PC-3 (cell line): ENCODE data around the gene AP1M1.

Source experiments
- CTCF ChIP-seq: fragments of 300-600 bp; sonication (generic); conservative IDR thresholded peaks from 2 replicates; pipeline ENCODE4 v1.5.1; 2017; ENCODE audit warnings: antibody characterized with exemption, low read depth, mild to moderate bottlenecking, low read length
- EZH2 ChIP-seq: fragments of 300-600 bp; sonication (generic); IDR thresholded peaks from one replicate; pipeline ENCODE4 v1.6.1; 2017; ENCODE audit warnings: antibody characterized with exemption, mild to moderate bottlenecking, low read length; ENCODE audit not compliant: unreplicated experiment

GRCh38 chr19:16199275-16199932 lies 1.7 kb downstream of the AP1M1 start:
- TF ChIP-seq EZH2 (no peak), CTCF (no peak)
